GM21529 (cell line): Measurements from ENCODE around the gene PATJ.
"Not testable (repeated sequence)": the region's sequence is repeated elsewhere in the genome, so short reads cannot be mapped to it uniquely, and the experiment has no call there.

ENCODE experiments used
- ATAC-seq: cut with Tn5 transposase; IDR thresholded peaks from one replicate; pipeline ENCODE4 v1.9.1; 2021; ENCODE audit not compliant: unreplicated experiment

PATJ gene

DNA sequence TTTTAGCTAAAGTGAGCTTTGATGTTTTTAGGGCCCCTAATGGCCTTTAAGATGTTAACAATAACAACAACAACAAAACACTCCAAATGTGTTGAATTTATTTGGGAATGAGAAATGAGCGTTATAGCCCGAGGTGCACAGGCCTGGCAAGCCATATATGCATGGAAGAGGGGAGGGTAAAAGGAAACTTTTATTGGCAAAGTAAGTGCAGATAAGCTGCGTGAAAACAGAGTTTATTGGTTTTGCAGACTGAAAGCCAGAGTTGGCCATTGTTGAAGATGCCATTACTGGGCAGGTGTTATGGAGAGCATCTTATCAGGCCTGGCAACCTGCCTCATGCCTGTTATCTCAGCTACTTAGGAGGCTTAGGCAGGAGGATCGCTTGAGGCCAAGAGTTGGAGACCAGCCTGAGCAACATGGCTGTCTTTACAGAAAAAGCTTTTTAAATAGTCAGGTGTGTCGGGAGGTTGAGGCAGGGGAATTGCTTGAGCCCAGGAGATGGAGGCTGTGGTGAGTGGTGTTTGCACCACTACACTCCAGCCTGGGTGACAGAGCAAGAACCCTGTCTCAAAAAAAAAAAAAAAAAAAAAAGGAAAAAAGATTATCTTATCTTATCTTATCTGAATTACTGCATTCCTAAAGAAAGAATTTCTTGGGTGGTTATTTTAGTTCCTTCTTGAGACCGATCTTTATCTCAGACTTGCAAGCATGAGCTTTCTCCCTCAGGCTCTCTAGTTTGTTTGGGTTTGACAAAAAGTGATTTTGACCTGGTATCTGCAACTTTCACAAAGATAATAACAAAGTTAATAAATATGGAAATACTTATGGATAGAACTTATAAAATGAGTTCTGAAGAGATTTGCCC is 1.7 kb downstream of the PATJ start:
- ATAC-seq: no peak

DNA sequence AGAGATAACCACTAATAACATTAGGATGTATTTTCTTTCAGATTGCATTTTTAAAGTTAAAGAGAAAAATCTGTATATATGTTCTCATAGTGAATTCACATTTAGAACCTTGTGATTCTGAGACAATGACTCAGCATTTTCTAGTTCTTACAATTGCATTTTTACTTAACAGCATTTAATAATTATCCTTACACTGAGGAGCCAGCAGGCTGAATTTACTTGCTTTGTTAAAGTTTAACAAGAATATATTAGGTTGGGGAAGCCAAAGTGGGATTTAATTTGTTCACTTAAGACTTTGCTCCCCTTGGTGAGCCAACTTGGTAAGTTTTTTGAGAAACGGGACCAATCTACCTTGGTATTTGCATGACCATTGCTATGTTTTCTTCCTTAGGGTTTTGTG is 4.5 kb downstream of the PATJ start:
- ATAC-seq: no peak

DNA sequence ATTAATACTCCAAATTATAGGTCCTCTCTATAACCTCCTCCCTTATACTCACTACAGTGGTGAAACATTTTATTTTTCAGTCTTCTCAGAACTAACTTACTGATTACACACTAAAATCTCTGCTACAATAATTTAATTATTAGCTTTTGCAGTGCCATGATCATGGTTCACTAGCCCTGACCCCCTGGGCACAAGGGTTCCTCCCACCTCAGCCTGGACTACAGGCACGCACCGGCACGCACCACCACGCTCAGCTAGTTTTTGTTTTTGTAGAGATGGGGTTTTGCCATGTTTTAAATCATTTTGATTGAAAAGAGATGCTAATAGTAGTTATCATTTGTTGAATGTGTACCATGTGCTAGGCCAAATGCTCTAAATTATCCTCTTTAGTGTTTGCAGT is 6.3 kb downstream of the PATJ start:
- no peak for ATAC-seq

DNA sequence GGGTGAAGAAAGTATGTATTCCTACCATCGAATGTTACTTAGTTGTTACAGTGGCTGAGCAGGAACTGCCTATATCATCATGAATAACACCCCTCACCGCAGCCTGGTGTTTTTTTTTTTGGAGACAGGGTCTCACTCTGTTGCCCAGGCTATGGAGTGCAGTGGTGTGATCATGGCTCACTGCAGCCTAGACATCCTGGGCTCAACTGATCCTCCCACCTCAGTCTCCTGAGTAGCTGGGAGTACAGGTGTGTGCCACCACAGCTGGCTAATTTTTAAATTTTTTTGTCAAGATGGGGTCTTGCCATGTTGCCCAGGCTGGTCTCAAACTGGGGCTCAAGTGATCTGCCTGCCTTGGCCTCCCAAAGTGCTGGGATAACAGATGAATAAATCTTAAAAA is 7.3 kb downstream of the PATJ start:
- no peak for ATAC-seq

DNA sequence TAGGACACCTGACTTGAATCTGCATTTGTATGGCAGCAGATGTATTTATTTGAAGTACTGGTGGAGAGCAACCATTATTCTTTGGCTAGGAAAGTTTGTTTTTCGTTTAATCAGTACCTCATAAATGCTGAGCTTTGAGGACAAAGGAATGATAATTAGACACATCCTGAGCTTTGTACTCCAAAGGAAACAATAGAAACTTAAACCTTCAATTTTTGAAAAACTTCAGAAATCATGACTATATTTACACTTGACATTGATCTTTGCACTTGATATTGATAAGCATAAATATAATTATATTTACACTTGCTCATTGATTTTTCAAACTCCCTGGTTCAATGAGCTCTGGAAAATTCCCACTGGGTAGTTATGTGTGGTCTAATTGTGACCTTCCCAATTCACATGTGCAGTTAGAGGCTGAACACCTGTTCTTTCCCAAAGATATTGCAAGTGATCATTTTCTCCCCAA is 10.7 kb downstream of the PATJ start:
- no peak for ATAC-seq

DNA sequence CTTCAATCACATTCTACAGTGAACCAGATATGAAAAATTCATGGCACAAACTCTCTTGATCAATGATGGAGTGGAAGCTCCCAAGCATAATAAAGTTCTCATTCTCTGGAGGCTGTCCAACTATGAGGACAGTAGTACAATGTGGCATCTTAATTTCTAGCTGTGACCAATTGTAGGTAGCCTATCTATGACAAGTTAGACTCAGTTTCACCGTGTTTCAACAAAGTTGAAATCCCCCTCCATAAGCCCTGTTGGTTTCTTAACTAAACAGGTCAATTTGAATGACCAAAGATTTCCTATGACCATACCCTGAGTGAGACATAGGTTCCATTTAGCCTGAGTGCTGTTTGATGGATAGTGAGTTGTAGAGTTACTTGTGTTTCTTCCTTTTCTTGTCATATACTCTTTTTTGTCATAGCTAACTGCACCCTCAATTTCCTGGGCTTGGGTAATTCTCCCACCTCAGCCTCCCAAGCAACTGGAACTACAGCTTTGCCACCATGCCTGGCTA is 11.8 kb downstream of the PATJ start:
- ATAC-seq: no peak

DNA sequence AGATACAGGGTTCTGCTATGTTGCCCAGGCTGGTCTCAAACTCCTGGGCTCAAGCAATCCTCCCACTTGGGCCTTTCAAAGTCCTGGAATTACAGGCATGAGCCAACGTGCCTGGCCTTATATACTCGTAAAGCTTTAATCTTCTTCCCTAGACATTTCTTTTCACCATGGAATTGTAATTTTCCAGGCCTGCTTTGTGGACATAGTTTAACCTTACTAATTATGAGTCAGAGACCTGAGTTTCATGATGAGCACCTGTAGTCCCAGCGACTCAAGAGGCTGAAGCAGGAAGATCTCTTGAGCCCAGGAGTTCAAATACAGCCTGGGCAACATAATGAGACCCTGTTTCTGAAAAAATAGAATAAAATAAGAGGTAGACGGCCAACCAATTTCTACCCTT is 12.3 kb downstream of the PATJ start:
- no peak for ATAC-seq

DNA sequence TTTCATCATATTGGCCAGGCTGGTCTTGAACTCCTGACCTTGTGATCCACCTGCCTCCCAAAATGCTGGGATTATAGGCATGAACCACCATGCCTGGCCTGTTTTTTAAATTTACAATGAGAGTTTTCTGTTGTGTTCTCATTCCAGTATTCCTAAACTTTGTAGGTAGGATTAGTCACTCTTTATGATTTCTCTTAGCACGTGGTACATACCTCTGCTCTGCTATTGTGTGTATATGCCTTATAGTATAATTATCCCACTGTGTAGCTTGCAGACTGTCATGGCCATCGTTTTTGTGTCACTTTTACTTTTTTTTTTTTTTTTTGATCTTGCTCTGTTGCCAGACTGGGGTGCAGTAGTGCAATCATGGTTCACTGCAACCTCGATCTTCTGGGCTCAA is 14.5 kb downstream of the PATJ start:
- no peak for ATAC-seq

DNA sequence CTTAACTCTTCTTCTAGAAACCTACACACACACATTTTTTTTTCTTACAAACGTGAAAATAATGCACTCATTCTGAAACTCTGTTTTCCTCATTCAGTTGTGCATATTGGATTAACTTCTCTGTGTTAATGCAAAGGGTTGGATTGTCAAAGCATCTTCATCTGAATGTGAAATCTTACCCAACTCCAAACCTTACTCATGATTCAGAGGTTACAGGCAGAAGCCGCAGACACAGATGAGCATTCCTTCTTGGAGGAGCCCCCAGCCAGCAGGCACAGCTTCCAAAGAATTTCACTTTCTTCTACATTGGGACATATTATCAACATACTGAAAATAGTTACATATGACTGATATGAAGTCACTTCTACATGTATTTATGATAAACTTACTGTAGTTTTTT is 15.7 kb downstream of the PATJ start:
- ATAC-seq: no peak

DNA sequence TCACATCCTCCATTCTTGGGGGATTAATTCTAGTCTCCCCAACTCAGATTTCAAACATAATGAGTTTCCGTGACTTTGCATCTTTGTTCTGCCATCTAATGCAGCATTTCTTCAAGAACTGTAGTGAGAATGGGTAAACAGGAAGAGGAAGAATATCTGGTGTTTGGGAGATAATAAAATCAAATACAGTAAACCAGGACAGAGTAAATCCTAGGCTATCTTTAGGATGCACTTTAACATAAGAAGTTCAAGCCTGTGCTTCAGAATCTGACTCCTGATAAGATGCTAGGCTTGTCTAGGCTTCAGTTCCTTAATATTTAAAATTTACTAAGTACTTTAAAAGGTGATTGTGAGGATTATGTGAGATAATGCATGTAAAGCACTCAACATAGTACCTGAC is 27.9 kb downstream of the PATJ start:
- ATAC-seq: no peak

DNA sequence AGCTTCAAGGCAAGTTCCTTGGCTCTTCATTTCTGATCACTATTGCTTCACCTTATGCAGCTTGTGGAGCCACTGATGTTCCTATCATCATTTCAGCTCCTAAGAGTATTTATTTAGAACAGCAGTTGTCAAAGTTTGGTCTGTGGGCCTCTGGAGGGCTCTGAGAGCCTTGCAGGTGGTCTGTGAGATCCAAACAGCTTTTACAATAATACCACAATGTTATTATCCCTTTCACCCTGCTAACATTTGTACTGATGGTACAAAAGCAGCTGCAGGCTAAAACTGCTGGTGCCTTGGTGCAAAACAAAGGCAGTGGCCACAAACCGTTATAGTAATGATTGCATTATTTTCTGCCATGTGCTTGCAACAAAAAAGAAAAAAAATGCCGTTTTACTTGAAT is 33.8 kb downstream of the PATJ start:
- no peak for ATAC-seq

DNA sequence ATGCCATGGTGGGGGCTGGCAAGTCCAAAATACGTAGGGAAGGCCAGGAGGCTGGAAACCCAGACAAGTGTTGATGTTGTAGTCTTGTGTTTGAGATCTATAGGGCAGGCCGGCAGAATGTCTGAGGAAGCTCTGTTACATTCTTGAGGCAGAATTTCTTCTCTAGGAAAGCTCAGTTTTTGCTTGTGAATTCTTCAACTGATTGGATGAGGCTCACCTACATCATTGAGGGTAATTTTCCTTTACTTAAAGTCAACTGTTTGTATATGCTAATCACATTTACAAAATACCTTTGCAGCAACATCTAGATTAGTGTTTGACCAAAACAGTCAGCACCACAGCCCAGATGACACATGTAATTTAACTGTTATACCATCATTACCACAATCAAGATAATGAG is 37.0 kb downstream of the PATJ start:
- ATAC-seq: no peak

DNA sequence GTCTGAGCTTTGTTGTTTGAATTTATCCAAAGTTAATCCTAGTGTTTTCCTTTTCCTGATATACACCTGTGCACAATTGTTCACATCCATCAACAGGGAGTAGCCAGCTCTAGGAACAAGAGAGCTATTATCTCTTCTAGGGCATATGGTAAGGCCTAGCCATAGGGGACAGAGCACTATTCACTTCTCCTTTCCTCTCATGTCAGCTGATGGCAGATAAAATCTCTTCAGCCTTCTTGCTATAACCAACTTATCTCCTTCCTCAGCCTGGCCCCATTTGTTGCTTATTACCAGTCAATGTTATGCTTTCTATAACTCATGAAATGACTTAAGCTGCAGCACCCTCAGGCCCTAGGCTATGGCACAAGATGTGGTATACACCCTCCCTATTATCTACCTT is 38.9 kb downstream of the PATJ start:
- no peak for ATAC-seq

DNA sequence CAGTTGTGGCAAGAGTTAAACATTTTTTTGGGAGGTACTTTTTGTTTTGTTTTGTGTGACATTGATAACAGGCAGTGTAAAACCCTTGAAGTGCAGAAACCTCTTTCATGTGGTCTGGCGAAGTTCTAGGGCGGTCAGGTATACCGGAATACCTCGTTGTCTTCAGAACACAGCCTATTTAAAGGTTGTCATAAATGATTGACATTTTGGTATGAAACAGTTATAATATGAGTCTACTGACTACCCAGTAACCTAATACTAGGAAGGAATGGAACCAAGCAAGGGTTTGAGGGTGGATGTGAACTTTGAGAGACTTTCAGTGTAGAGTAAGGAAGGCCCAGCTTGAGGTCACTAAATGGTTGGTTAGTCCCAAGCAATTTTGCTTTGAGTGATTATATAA is 40.5 kb downstream of the PATJ start:
- peak; percentile 76 for ATAC-seq

DNA sequence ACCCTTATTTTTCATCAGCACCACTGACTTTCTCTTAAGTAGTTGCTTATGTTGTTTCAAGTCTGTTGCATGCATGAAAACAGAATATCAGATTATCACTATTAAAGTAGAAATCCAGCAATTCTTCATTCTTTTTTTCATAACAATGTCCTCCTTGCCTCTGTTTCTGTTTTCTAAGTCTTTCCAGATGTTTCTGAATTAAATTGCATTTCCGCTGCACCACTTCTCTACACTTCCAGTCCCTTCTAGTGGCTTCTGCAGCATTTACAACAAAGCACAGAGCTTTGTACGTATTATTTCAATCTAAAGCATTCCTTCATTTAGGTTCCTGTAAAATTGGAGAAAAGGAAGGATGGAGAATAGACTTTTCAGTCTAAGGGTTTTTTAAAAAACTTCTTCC is 42.4 kb downstream of the PATJ start:
- ATAC-seq: no peak

DNA sequence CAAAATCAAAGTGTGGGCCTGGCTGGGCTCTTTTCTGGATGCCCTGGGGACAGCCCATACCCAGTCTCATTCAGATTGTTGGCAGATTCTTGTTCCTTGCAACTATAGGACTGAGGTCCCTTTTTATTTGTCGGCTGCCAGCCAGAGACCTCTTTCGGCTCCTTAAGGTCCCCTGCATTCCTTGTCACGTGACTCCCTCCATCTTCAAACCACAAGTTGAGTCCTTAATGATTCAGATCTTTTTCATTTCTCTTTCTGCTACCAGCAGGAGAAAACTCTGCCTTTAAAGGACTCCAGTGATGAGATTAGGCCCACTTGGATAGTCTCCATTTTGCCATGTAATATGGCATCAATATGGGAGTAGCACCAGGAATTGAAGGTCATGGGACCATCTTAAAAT is 48.6 kb downstream of the PATJ start:
- no peak for ATAC-seq

DNA sequence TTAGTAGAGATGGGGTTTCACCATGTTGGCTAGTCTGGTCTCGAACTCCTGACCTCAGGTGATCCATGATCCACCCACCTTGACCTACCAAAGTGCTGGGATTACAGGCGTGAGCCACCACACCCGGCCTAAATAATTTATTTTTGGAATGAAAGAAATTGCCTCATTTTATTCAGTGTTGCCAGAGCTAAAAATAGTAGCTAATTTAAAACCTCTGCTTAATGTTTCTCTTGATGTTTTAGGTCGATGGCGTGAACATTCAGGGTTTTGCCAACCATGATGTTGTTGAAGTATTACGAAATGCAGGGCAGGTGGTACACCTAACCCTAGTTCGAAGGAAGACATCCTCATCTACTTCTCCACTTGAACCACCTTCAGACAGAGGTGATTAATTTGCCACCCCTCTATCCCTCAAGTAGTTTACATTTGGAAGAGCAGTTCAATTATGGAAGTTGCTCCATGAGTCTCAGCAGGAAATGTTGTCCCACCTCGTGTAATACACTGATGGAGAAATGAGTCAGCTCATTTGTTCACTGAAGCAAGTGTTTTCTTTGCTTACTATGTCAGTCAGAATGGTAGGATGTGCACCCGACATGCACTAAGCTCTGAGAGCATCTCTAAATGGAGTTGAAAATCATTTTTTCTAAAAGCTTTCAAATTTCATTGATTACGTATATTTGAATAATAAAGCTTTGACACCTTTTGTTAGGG is 54.9 kb downstream of the PATJ start:
- ATAC-seq: no peak

DNA sequence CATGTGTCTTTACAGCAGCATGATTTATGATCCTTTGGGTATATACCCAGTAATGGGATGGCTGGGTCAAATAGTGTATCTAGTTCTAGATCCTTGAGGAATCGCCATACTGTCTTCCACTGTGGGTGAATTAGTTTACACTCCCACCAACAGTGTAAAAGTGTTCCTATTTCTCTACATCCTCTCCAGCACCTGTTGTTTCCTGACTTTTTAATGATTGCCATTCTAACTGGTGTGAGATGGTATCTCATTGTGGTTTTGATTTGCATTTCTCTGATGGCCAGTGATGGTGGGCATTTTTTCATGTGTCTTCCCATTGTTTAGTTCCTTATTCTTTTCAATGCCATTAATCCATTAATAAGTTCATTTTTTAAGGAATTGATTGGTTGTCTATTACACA is 58.8 kb downstream of the PATJ start:
- ATAC-seq: not testable (repeated sequence)

DNA sequence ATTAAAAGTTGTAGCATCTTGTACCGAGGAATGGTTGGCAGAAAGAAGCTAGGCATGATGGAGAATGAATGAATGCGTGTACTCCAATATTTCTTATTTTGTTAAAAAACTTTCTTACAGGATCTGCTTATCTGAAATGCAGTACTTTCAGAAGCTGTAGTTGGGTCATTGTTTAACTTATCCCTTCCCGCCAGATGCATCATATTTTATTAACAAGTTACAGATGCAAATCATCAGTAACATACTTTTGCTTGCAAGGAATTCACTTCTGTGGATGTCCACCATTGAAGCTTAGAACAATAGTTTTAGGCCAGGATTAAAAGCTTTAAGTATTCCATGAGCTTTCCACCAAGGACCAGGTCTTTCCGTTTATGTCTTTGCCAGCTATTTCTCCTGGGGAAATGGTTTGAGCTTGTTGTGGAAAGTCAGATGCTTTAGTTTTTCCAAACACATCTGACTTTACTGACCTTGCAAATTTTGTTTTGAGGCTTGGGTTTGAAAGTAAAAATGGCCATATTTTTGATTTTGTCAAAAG is 65.4 kb downstream of the PATJ start:
- ATAC-seq: no peak

DNA sequence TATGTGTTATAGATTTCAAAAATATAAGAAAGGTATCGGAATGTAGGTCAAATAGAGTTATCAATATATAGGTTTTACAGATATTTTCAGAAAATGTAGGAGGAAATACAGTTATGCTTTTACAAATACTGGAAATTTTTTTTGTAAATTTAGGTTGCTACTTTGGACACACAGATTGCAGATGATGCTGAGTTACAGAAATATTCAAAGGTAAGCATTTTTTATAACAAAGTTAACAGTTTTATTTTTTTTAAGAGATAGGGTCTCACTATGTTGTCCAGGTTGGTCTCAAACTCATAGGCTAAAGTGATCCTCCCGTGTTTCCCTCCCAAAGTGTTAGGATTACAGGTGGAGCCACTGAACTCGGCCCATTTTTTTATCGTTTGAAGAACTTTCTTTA is 66.0 kb downstream of the PATJ start:
- ATAC-seq: no peak

DNA sequence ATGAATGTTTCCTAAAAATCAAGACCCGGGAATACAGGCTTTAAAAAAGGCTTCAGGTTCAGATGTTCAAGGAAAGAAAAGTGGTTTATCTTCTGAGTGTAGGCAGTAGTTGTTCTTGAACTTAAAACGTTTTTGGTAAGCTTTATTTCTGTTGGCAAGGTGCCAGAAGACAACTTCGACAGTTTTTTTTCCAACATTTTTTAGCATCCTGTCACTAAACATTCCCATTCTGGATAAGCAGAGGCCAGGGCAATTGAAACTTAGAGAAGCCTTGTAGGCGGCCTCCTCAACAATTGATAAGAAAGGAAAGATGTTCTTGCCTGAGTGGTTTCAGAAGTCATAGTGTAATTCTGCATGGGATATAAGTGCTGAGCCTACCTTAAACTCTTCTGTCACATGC is 66.7 kb downstream of the PATJ start:
- ATAC-seq: no peak

DNA sequence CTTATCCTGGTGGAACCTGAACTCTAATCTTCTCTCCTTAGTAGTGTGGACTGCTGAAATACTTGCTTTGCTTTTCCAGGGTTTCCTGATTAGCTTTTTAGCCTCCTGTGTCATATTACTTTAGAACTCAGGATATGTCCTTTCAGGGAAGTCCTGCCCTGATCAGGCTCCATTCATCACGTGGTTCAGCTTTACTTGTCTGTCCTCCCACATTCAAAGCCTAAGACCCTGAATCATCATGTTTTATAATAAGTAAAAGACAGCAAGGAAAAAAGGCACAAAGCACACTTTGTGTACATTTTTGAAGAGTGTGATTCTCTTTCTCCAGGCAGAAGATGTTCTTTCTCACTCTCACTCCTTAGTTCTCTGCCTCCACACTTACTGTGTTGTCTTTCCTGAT is 70.6 kb downstream of the PATJ start:
- no peak for ATAC-seq
